ENCODE results near the gene KNCN. TPM values are rescaled to one million over a fixed set of nuclear protein-coding genes. Genes with fewer than 3 reads are reported as not detected.

The KNCN gene
- total RNA-seq, 2 donors from 2014 or later: not detected

GRCh38 chr1:46554236-46554596 lies 2.8 kb upstream of the KNCN start:
- Histone ChIP-seq H3K4me3 (ENCODE audit: low read length) (no peak overlapping the region), H3K4me1 (ENCODE audit: control insufficient read depth, insufficient read depth, low read length) (no peaks in the 10 kb centered on the region), H3K27ac (ENCODE audit: low read depth, low read length) (no peak overlapping the region), H3K9me3 (ENCODE audit: control insufficient read depth, low read length) (no peaks in the 10 kb centered on the region), H3K36me3 (ENCODE audit: control insufficient read depth, insufficient read depth, low read length) (no peaks in the 10 kb centered on the region), H3K27me3 (ENCODE audit: control insufficient read depth, insufficient read depth, low read length, poor library complexity, severe bottlenecking) (no peaks in the 10 kb centered on the region), H3K9ac (ENCODE audit: extremely low read depth, low read length, poor library complexity, severe bottlenecking) (no peak overlapping the region)
- no peak for TF ChIP-seq CTCF (conservative IDR thresholded peaks at IDR 0.05)
- H3K4me3 Mint-ChIP-seq: no peak overlapping the region
- H3K4me1 Mint-ChIP-seq: no peaks in the 10 kb centered on the region
- DNase-seq: no peak
- H3K36me3 Mint-ChIP-seq (ENCODE audit: low read depth): no peaks in the 10 kb centered on the region
- peaks cover 34% of the 10 kb centered on the region for H3K27me3 Mint-ChIP-seq (ENCODE audit: insufficient read depth)
- H3K9me3 Mint-ChIP-seq: no peaks in the 10 kb centered on the region
- H3K27ac Mint-ChIP-seq: no peak overlapping the region
- WGBS, 2 experiments (ENCODE audit: insufficient coverage in 1 of 2, insufficient read length in 1 of 2): 91 to 92% methylated on average over 2 to 6 of the region's 6 CpGs

- Histone ChIP-seq H3K27ac (ENCODE audit: low read depth, low read length) (no peak overlapping the region), H3K4me1 (ENCODE audit: control insufficient read depth, insufficient read depth, low read length) (no peaks in the 10 kb centered on the region), H3K36me3 (ENCODE audit: control insufficient read depth, insufficient read depth, low read length) (no peaks in the 10 kb centered on the region), H3K9me3 (ENCODE audit: control insufficient read depth, low read length) (no peaks in the 10 kb centered on the region), H3K27me3 (ENCODE audit: control insufficient read depth, insufficient read depth, low read length, poor library complexity, severe bottlenecking) (no peaks in the 10 kb centered on the region), H3K4me3 (ENCODE audit: low read length) (no peak overlapping the region), H3K9ac (ENCODE audit: extremely low read depth, low read length, poor library complexity, severe bottlenecking) (no peak overlapping the region)
- H3K9me3 Mint-ChIP-seq: no peaks in the 10 kb centered on the region
- H3K4me3 Mint-ChIP-seq: no peak overlapping the region
- DNase-seq: no peak
- 89 to 90% methylated on average over 3 of the region's 3 CpGs for WGBS, 2 experiments (ENCODE audit: insufficient coverage in 1 of 2, insufficient read length in 1 of 2)
- peak; percentile 42 for TF ChIP-seq CTCF (conservative IDR thresholded peaks at IDR 0.05)
- H3K4me1 Mint-ChIP-seq: no peaks in the 10 kb centered on the region
- H3K27me3 Mint-ChIP-seq (ENCODE audit: insufficient read depth): peaks cover 34% of the 10 kb centered on the region
- no peaks in the 10 kb centered on the region for H3K36me3 Mint-ChIP-seq (ENCODE audit: low read depth)
- no peak overlapping the region for H3K27ac Mint-ChIP-seq
These were observed 2.1 kb upstream of the KNCN start for GRCh38 chr1:46553506-46553905.

- Histone ChIP-seq H3K36me3 (ENCODE audit: control insufficient read depth, insufficient read depth, low read length) (no peaks in the 10 kb centered on the region), H3K4me3 (ENCODE audit: low read length) (no peak overlapping the region), H3K4me1 (ENCODE audit: control insufficient read depth, insufficient read depth, low read length) (no peaks in the 10 kb centered on the region), H3K9ac (ENCODE audit: extremely low read depth, low read length, poor library complexity, severe bottlenecking) (no peak overlapping the region), H3K27ac (ENCODE audit: low read depth, low read length) (no peak overlapping the region), H3K9me3 (ENCODE audit: control insufficient read depth, low read length) (no peaks in the 10 kb centered on the region), H3K27me3 (ENCODE audit: control insufficient read depth, insufficient read depth, low read length, poor library complexity, severe bottlenecking) (no peaks in the 10 kb centered on the region)
- DNase-seq: no peak
- Mint-ChIP-seq H3K9me3 (no peaks in the 10 kb centered on the region), H3K27ac (no peak overlapping the region), H3K36me3 (ENCODE audit: low read depth) (no peaks in the 10 kb centered on the region), H3K4me3 (no peak overlapping the region), H3K27me3 (ENCODE audit: insufficient read depth) (peaks cover 39% of the 10 kb centered on the region), H3K4me1 (no peaks in the 10 kb centered on the region)
- no peak for TF ChIP-seq CTCF (conservative IDR thresholded peaks at IDR 0.05)
- WGBS, 2 experiments (ENCODE audit: insufficient coverage in 1 of 2, insufficient read length in 1 of 2): 92 to 96% methylated on average over 7 to 10 of the region's 10 CpGs
These were observed 1.1 kb upstream of the KNCN start for GRCh38 chr1:46552357-46553237.
